ENCODE data around the gene AFDN.

AFDN gene

GRCh38 chr6:167801263-167801662, 25.4 kb upstream of the AFDN start:
- no peak overlapping the region for H3K4me3 ChIP-seq (replicated peaks in 1 of 2; ENCODE audit: low read depth in 2 of 2, low read length in 2 of 2)
- no peak for TF ChIP-seq CTCF (IDR thresholded peaks at IDR 0.05; ENCODE audit: low read depth, low read length)
- DNase-seq (ENCODE audit: low read depth in 2 of 2): no peak

- no peak for TF ChIP-seq CTCF (IDR thresholded peaks at IDR 0.05; ENCODE audit: low read depth, low read length)
- no peak overlapping the region for H3K4me3 ChIP-seq (replicated peaks in 1 of 2; ENCODE audit: low read depth in 2 of 2, low read length in 2 of 2)
- no peak for DNase-seq (ENCODE audit: low read depth in 2 of 2)
These were observed 24.4 kb upstream of the AFDN start for GRCh38 chr6:167802339-167802738.

GRCh38 chr6:167803816-167804215, 22.9 kb upstream of the AFDN start:
- DNase-seq (ENCODE audit: low read depth in 2 of 2): no peak

GRCh38 chr6:167804281-167805013, 22.3 kb upstream of the AFDN start:
- H3K4me3 ChIP-seq (replicated peaks in 1 of 2; ENCODE audit: low read depth in 2 of 2, low read length in 2 of 2): no peak overlapping the region
- DNase-seq (ENCODE audit: low read depth in 2 of 2): no peak
- TF ChIP-seq CTCF (IDR thresholded peaks at IDR 0.05; ENCODE audit: low read depth, low read length): no peak

More at GRCh38 chr6:167803816-167804215, 22.9 kb upstream of the AFDN start:
- H3K4me3 ChIP-seq (replicated peaks in 1 of 2; ENCODE audit: low read depth in 2 of 2, low read length in 2 of 2): no peak overlapping the region
- no peak for TF ChIP-seq CTCF (IDR thresholded peaks at IDR 0.05; ENCODE audit: low read depth, low read length)

GRCh38 chr6:167805349-167806060, 21.2 kb upstream of the AFDN start:
- no peak for TF ChIP-seq CTCF (IDR thresholded peaks at IDR 0.05; ENCODE audit: low read depth, low read length)
- DNase-seq (ENCODE audit: low read depth in 2 of 2): no peak
- H3K4me3 ChIP-seq (replicated peaks in 1 of 2; ENCODE audit: low read depth in 2 of 2, low read length in 2 of 2): no peak overlapping the region

- no peak for DNase-seq (ENCODE audit: low read depth in 2 of 2)
- no peak for TF ChIP-seq CTCF (IDR thresholded peaks at IDR 0.05; ENCODE audit: low read depth, low read length)
- H3K4me3 ChIP-seq (replicated peaks in 1 of 2; ENCODE audit: low read depth in 2 of 2, low read length in 2 of 2): no peak overlapping the region
These were observed 20.5 kb upstream of the AFDN start for GRCh38 chr6:167806061-167806700.
